Right lobe of liver (tissue), 6 donors: Measurements from ENCODE around the gene DMKN. TPM values are rescaled to one million over a fixed set of nuclear protein-coding genes. Genes with fewer than 3 reads are reported as not detected.
"Not testable (repeated sequence)": the region's sequence is repeated elsewhere in the genome, so short reads cannot be mapped to it uniquely, and the experiment has no call there.

Experiments
- ATAC-seq, 4 donors: fragments of 200-7000 bp; cut with Tn5 transposase; one replicate each; pipeline ENCODE4 v1.9.1; 2020; ENCODE audit warnings: mild to moderate bottlenecking in 4 of 4, moderate library complexity in 4 of 4
- DNase-seq, 3 donors: peaks; one replicate each; pipeline ENCODE4 v3.0.0-alpha.2; 2020
- H3K27ac ChIP-seq, 3 donors: fragments of 200-600 bp; one replicate each; pipeline ENCODE4 v1.8.0; 2022
- H3K27me3 ChIP-seq, 2 donors: fragments of 200-600 bp; one replicate each; pipeline ENCODE4 v1.8.0; 2022
- H3K36me3 ChIP-seq, 4 donors: fragments of 200-600 bp; sonication (generic) in 1 of 4; one replicate each; pipeline versions ENCODE4 v1.5.1 to v1.8.0; 2017 to 2022; ENCODE audit warnings: control low read depth in 1 of 4
- H3K4me1 ChIP-seq, 4 donors: fragments of 200-600 bp; sonication (generic) in 1 of 4; one replicate each; pipeline versions ENCODE4 v1.5.1 to v1.8.0; 2017 to 2022; ENCODE audit warnings: control low read depth in 1 of 4
- H3K4me3 ChIP-seq, 3 donors: fragments of 200-600 bp; one replicate each; pipeline ENCODE4 v1.8.0; 2022
- H3K9me3 ChIP-seq, 4 donors: fragments of 200-600 bp; sonication (generic) in 1 of 4; one replicate each; pipeline versions ENCODE4 v1.5.1 to v1.8.0; 2017 to 2022; ENCODE audit warnings: control low read depth in 1 of 4
- POLR2A ChIP-seq: fragments of 450-650 bp; IDR thresholded peaks from one replicate; pipeline ENCODE4 v1.6.1; 2017; ENCODE audit warnings: antibody characterized with exemption, mild to moderate bottlenecking
- WGBS: methylation state at CpG from one replicate; pipeline ENCODE4 v1.1.6; 2018; ENCODE audit warnings: low coverage, low lambda C conversion rate; ENCODE audit not compliant: insufficient coverage; ENCODE audit errors: missing lambda C conversion rate; 5-methylcytosine and 5-hydroxymethylcytosine counted together
- intact Hi-C, 2 donors: fragments of 100-400 bp; cut with DNase I; formaldehyde crosslinking; loops; one replicate each; pipeline versions ENCODE4 v1.11.2 to v1.14.1; 2022
- total RNA-seq, 6 experiments: library from RNA; depleted of rRNA in 2 of 6; stranded (reverse); fragments of >200 nt in 2 of 6; fragmentation: NEBNext Ultra II Directional in 3 of 6; extraction: Animal tissue kit (Norgen Biotek cat#: 25700) in 3 of 6; gene quantifications; one replicate each; pipeline versions ENCODE4 v1.1.0 to v1.2.4, GENCODE V29; 2016 to 2023
- TF ChIP-seq, protein P1 (sequence below), 4 donors: fragments of 200-600 bp in 3 of 4; fragments of 450-650 bp in 1 of 4; IDR thresholded peaks; one replicate each; pipeline versions ENCODE4 v1.5.1 to v1.8.0; 2016 to 2022; ENCODE audit warnings: antibody characterized with exemption in 4 of 4, mild to moderate bottlenecking in 2 of 4
- donor health status: DM: no; HTN: yes; CAD: no.
- donor health status: DM: no; HTN: no; CAD: no.
- donor health status: DM: no; HTN: no; CAD: no.
- donor health status: DM: no; HTN: yes; CAD: no.
- donor health status: DM: no; HTN: yes; CAD: no.

DMKN gene
- total RNA-seq, 6 experiments from 2014 or later: 1.0 to 4.0 (median 2.0) TPM

GRCh38 chr19:35484252-35485036, 29.0 kb downstream of the DMKN start:
- no peak overlapping the region for H3K27ac ChIP-seq
- ATAC-seq: no peak

DNA sequence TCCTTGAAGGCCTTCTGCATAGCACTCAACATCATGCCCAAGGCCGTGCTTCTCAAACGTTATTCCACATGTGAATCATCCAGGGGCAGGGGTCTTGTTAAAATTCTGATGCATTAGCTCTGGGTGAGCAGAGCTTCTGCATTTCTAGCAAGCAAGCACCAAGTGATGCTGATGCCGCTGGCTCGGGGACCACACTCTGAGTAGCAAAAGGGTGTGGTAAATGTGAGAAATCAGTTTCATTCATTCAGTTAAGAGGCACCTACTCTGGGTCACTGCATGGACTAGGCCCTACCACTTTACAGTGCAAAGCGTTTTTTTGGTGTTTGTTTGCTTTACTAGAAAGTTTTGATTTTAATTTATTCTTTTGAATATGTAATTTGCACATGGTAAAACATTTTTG, 30.4 kb downstream of the DMKN start:
- intact Hi-C loops: no loop called here
- ATAC-seq (no peak), DNase-seq (no peak)
- Histone ChIP-seq H3K4me3 (no peak overlapping the region), H3K36me3 (no peaks in the 10 kb centered on the region), H3K4me1 (peaks cover 0 to 11% (median 0%) of the 10 kb centered on the region in 4 donors), H3K9me3 (no peaks in the 10 kb centered on the region), H3K27me3 (no peaks in the 10 kb centered on the region), H3K27ac (no peak overlapping the region)
- TF ChIP-seq POLR2A: no peak
- TF ChIP-seq, protein P1, sequence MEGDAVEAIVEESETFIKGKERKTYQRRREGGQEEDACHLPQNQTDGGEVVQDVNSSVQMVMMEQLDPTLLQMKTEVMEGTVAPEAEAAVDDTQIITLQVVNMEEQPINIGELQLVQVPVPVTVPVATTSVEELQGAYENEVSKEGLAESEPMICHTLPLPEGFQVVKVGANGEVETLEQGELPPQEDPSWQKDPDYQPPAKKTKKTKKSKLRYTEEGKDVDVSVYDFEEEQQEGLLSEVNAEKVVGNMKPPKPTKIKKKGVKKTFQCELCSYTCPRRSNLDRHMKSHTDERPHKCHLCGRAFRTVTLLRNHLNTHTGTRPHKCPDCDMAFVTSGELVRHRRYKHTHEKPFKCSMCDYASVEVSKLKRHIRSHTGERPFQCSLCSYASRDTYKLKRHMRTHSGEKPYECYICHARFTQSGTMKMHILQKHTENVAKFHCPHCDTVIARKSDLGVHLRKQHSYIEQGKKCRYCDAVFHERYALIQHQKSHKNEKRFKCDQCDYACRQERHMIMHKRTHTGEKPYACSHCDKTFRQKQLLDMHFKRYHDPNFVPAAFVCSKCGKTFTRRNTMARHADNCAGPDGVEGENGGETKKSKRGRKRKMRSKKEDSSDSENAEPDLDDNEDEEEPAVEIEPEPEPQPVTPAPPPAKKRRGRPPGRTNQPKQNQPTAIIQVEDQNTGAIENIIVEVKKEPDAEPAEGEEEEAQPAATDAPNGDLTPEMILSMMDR (IDR thresholded peaks at IDR 0.05): no peak
- 81% methylated on average over 5 of the region's 5 CpGs for WGBS

More at GRCh38 chr19:35484252-35485036, 29.0 kb downstream of the DMKN start:
- 87% methylated on average over 7 of the region's 7 CpGs for WGBS
- H3K36me3 ChIP-seq: no peaks in the 10 kb centered on the region
- no peak overlapping the region for H3K4me3 ChIP-seq
- H3K4me1 ChIP-seq: peaks cover 0 to 11% (median 0%) of the 10 kb centered on the region in 4 donors
- DNase-seq: no peak
- no peaks in the 10 kb centered on the region for H3K9me3 ChIP-seq
- no peaks in the 10 kb centered on the region for H3K27me3 ChIP-seq
- TF ChIP-seq POLR2A: no peak
- TF ChIP-seq, protein P1 (IDR thresholded peaks at IDR 0.05): no peak
- intact Hi-C loops: no loop called here

GRCh38 chr19:35478794-35479677, 34.4 kb downstream of the DMKN start:
- no peaks in the 10 kb centered on the region for H3K9me3 ChIP-seq
- no peaks in the 10 kb centered on the region for H3K27me3 ChIP-seq
- intact Hi-C loops: loop anchor here in 1 of 2 donors (10.0 kb wide), 2 partner anchors 64 to 134 kb away; partner anchors contain the start of gene FFAR1
- TF ChIP-seq, protein P1 (IDR thresholded peaks at IDR 0.05): no peak
- TF ChIP-seq POLR2A: no peak
- H3K36me3 ChIP-seq: no peaks in the 10 kb centered on the region
- H3K4me3 ChIP-seq: no peak overlapping the region
- H3K4me1 ChIP-seq: no peaks in the 10 kb centered on the region
- DNase-seq: no peak
- 88% methylated on average over 20 of the region's 21 CpGs for WGBS
- no peak overlapping the region for H3K27ac ChIP-seq
- ATAC-seq: no peak

- no peaks in the 10 kb centered on the region for H3K4me1 ChIP-seq
- intact Hi-C loops: loop anchor here in 1 of 2 donors (10.0 kb wide), 2 partner anchors 61 to 131 kb away; partner anchors contain the start of gene FFAR1
- TF ChIP-seq, protein P1 (IDR thresholded peaks at IDR 0.05): peak in 1 of 4 donors; percentile 11
- no peak for TF ChIP-seq POLR2A
- ATAC-seq: no peak
- no peaks in the 10 kb centered on the region for H3K27me3 ChIP-seq
- H3K4me3 ChIP-seq: no peak overlapping the region
- DNase-seq: no peak
- no peaks in the 10 kb centered on the region for H3K9me3 ChIP-seq
- no peak overlapping the region for H3K27ac ChIP-seq
- WGBS: 77% methylated on average over 4 of the region's 4 CpGs
- H3K36me3 ChIP-seq: no peaks in the 10 kb centered on the region
These were observed 37.3 kb downstream of the DMKN start for GRCh38 chr19:35476149-35476548.

GRCh38 chr19:35474594-35474993, 38.9 kb downstream of the DMKN start:
- H3K9me3 ChIP-seq, H3K4me3 ChIP-seq, DNase-seq, H3K27me3 ChIP-seq, H3K4me1 ChIP-seq, H3K27ac ChIP-seq, H3K36me3 ChIP-seq, ATAC-seq: not testable (repeated sequence)
- intact Hi-C loops: loop anchor here in 1 of 2 donors (10.0 kb wide), 2 partner anchors 60 to 130 kb away; partner anchors contain the start of gene FFAR1
- 90% methylated on average over 6 of the region's 7 CpGs for WGBS
